Heart left ventricle (tissue), 13 donors: ENCODE measurements around the gene TMEM74B.

Experiments used
- POLR2A ChIP-seq, 2 donors: fragments of 450-650 bp; IDR thresholded peaks; one replicate each; pipeline ENCODE4 v1.6.1; 2017; ENCODE audit warnings: antibody characterized with exemption in 2 of 2, mild to moderate bottlenecking in 2 of 2, moderate library complexity in 2 of 2
- TF ChIP-seq, protein P1 (sequence below), 12 donors: fragments of 200-600 bp; sonication (generic) in 4 of 12; IDR thresholded peaks; one replicate each; pipeline versions ENCODE4 v1.5.0 to v1.8.0; 2018 to 2022; ENCODE audit warnings: antibody characterized with exemption in 12 of 12, mild to moderate bottlenecking in 5 of 12
- donor health status: ischemic (EF 13 %, LVEDD 7.1; RV severe dilation, severe dysfunction).
- donor health status: DM: no; HTN: yes; CAD: no.
- donor health status: DM: no; HTN: no; CAD: no.
- donor health status: ischemic (EF 25% LVEDD 6.9; RV normal size, moderate dysfunction).
- donor health status: ischemic (EF 25% LVEDD 5.7; RV mildly dilated, moderate dysfunction).
- donor health status: ischemic (EF 35%, LVEDD 5.7; RV mildly dilated, moderate dysfunction).
- donor health status: nonischemic (EF 11% LVEDD 7.7; RV severe dilation, severe dysfunction).
- donor health status: DM: yes; HTN: yes; CAD: no.
- donor health status: PGD.
- donor health status: ischemic (EF 29% LVEDD 5.4; RV normal size, mild dysfunction).
- donor health status: nonischemic (EF 23%, LVEDD 6.1; RV moderate dilation, normal function).

DNA sequence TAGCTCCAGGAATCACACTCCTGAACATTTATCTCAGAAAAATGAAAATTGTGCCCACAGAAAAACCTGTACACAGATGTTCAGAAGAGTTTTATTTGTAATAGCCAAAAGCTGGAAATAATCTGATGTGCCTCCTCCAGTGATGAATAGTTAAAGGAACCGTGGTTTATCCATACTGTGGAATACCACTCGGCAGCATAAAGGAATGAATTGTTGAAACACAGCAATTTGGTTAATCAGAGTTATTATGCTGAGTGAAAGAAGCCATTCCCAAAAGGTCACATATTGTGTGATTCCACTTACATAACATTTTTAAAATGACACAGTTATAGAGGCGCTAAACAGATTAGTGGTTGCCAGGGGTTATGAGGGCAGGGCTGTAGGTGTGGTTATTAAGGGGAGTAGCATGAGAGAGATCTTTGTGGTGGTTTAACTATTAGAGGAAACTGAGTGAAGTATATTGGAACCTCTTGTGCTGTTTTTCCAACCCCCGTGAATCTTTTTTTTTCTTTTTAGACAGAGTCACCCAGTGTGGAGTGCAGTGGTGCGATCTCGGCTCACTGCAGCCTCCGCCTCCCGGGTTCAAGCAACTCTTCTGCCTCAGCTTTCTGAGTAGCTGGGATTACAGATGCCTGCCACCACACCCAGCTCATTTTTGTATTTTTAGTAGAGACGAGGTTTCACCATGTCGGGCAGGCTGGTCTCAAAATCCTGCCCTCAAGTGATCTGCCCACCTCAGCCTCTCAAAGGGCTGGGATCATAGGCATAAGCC is 40.2 kb downstream of the TMEM74B start:
- TF ChIP-seq, protein P1, sequence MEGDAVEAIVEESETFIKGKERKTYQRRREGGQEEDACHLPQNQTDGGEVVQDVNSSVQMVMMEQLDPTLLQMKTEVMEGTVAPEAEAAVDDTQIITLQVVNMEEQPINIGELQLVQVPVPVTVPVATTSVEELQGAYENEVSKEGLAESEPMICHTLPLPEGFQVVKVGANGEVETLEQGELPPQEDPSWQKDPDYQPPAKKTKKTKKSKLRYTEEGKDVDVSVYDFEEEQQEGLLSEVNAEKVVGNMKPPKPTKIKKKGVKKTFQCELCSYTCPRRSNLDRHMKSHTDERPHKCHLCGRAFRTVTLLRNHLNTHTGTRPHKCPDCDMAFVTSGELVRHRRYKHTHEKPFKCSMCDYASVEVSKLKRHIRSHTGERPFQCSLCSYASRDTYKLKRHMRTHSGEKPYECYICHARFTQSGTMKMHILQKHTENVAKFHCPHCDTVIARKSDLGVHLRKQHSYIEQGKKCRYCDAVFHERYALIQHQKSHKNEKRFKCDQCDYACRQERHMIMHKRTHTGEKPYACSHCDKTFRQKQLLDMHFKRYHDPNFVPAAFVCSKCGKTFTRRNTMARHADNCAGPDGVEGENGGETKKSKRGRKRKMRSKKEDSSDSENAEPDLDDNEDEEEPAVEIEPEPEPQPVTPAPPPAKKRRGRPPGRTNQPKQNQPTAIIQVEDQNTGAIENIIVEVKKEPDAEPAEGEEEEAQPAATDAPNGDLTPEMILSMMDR (IDR thresholded peaks at IDR 0.05) = no peak
- no peak for TF ChIP-seq POLR2A (IDR thresholded peaks at IDR 0.05)
